HepG2 (cell line): Measurements from ENCODE around the gene CREG2. TPM values are rescaled to one million over a fixed set of nuclear protein-coding genes. Genes with fewer than 3 reads are reported as not detected.

ENCODE experiments used
- ARHGAP35 ChIP-seq: sonication (generic); formaldehyde crosslinking; IDR thresholded peaks from 2 replicates; pipeline ENCODE4 v1.9.0; 2022; ENCODE audit warnings: mild to moderate bottlenecking, inconsistent platforms, moderate library complexity, missing genetic modification reagents, borderline replicate concordance
- ATF2 ChIP-seq: sonication (generic); formaldehyde crosslinking; IDR thresholded peaks from 2 replicates; pipeline ENCODE4 v1.4.0; 2020; ENCODE audit warnings: missing genetic modification reagents
- CREB3 ChIP-seq: sonication (generic); formaldehyde crosslinking; IDR thresholded peaks from 2 replicates; pipeline ENCODE4 v1.5.0; 2020; ENCODE audit warnings: missing genetic modification reagents
- DPF2 ChIP-seq: sonication (generic); formaldehyde crosslinking; IDR thresholded peaks from 2 replicates; pipeline ENCODE4 v1.4.0; 2020; ENCODE audit warnings: mild to moderate bottlenecking, low read depth, missing genetic modification reagents, borderline replicate concordance
- EP300 ChIP-seq, 3 experiments: sonication (generic) in 1 of 3; formaldehyde crosslinking in 1 of 3; IDR thresholded peaks; 2 replicates each; pipeline versions ENCODE4 v1.5.1 to v1.6.1; 2011 to 2020; ENCODE audit warnings: low read depth in 2 of 3, low read length in 2 of 3, borderline replicate concordance in 1 of 3, improper control_type of control experiment in 1 of 3, mild to moderate bottlenecking in 1 of 3, missing genetic modification reagents in 1 of 3, moderate library complexity in 1 of 3
- HMG20A ChIP-seq: IDR thresholded peaks from 2 replicates; pipeline ENCODE4 v1.6.1; 2016; ENCODE audit warnings: borderline replicate concordance
- JUN ChIP-seq: sonication (generic); formaldehyde crosslinking; IDR thresholded peaks from 2 replicates; pipeline ENCODE4 v1.4.0; 2020; ENCODE audit warnings: mild to moderate bottlenecking, missing genetic modification reagents
- LCORL ChIP-seq, 2 experiments: fragments of 450-650 bp in 1 of 2; sonication (generic) in 1 of 2; formaldehyde crosslinking in 1 of 2; IDR thresholded peaks; 2 replicates each; pipeline versions ENCODE4 v1.5.0 to v1.6.1; 2017 to 2020; ENCODE audit warnings: antibody characterized with exemption in 1 of 2, missing genetic modification reagents in 1 of 2
- MED8 ChIP-seq: sonication (generic); formaldehyde crosslinking; IDR thresholded peaks from 2 replicates; pipeline ENCODE4 v1.8.1; 2023; ENCODE audit warnings: mild to moderate bottlenecking, missing genetic modification reagents; ENCODE audit not compliant: insufficient replicate concordance
- MTF1 ChIP-seq: sonication (generic); formaldehyde crosslinking; IDR thresholded peaks from 2 replicates; pipeline ENCODE4 v1.5.0; 2020; ENCODE audit warnings: missing genetic modification reagents
- NFATC3 ChIP-seq: sonication (generic); formaldehyde crosslinking; IDR thresholded peaks from 2 replicates; pipeline ENCODE4 v1.5.1; 2020; ENCODE audit warnings: mild to moderate bottlenecking, missing genetic modification reagents
- RXRB ChIP-seq: IDR thresholded peaks from 2 replicates; pipeline ENCODE4 v1.6.1; 2016; ENCODE audit warnings: borderline replicate concordance, missing genetic modification reagents, missing compliant biosample characterization
- SPEN ChIP-seq: sonication (generic); formaldehyde crosslinking; IDR thresholded peaks from 2 replicates; pipeline ENCODE4 v1.5.1; 2020; ENCODE audit warnings: low read depth, mild to moderate bottlenecking, missing genetic modification reagents
- YY1 ChIP-seq: IDR thresholded peaks from 2 replicates; pipeline ENCODE4 v1.6.1; 2011; ENCODE audit warnings: low read length, low read depth, moderate library complexity, mild to moderate bottlenecking; ENCODE audit not compliant: insufficient read depth, insufficient replicate concordance
- ZNF18 ChIP-seq: sonication (generic); formaldehyde crosslinking; IDR thresholded peaks from 2 replicates; pipeline ENCODE4 v1.8.0; 2022; ENCODE audit warnings: mild to moderate bottlenecking, missing genetic modification reagents; ENCODE audit not compliant: insufficient replicate concordance
- ZNF292 ChIP-seq: sonication (generic); formaldehyde crosslinking; IDR thresholded peaks from 2 replicates; pipeline ENCODE4 v1.8.1; 2022; ENCODE audit warnings: mild to moderate bottlenecking, low read depth, missing genetic modification reagents, borderline replicate concordance
- ZNF326 ChIP-seq: sonication (generic); formaldehyde crosslinking; IDR thresholded peaks from 2 replicates; pipeline ENCODE4 v1.4.0; 2020; ENCODE audit warnings: missing genetic modification reagents, borderline replicate concordance
- ZNF34 ChIP-seq: sonication (generic); formaldehyde crosslinking; IDR thresholded peaks from 2 replicates; pipeline ENCODE4 v1.4.0; 2020; ENCODE audit warnings: mild to moderate bottlenecking, missing genetic modification reagents, borderline replicate concordance
- ZNF382 ChIP-seq: sonication (generic); formaldehyde crosslinking; IDR thresholded peaks from 2 replicates; pipeline ENCODE4 v1.5.0; 2020; ENCODE audit warnings: missing genetic modification reagents, mild to moderate bottlenecking, borderline replicate concordance
- ZNF431 ChIP-seq: sonication (generic); formaldehyde crosslinking; IDR thresholded peaks from 2 replicates; pipeline ENCODE4 v1.9.0; 2022; ENCODE audit warnings: missing genetic modification reagents, low read depth, mild to moderate bottlenecking, borderline replicate concordance
- ZNF432 ChIP-seq: sonication (generic); formaldehyde crosslinking; IDR thresholded peaks from 2 replicates; pipeline ENCODE4 v1.5.0; 2020; ENCODE audit warnings: missing genetic modification reagents, mild to moderate bottlenecking, borderline replicate concordance
- ZNF557 ChIP-seq: sonication (generic); formaldehyde crosslinking; IDR thresholded peaks from 2 replicates; pipeline ENCODE4 v1.4.0; 2020; ENCODE audit warnings: missing genetic modification reagents
- ZNF577 ChIP-seq: sonication (generic); formaldehyde crosslinking; IDR thresholded peaks from 2 replicates; pipeline ENCODE4 v1.4.0; 2020; ENCODE audit warnings: mild to moderate bottlenecking, low read depth, missing genetic modification reagents, borderline replicate concordance
- ZNF660 ChIP-seq: sonication (generic); formaldehyde crosslinking; IDR thresholded peaks from 2 replicates; pipeline ENCODE4 v1.5.1; 2020; ENCODE audit warnings: mild to moderate bottlenecking, low read depth, missing genetic modification reagents, borderline replicate concordance
- polyA plus RNA-seq, 8 experiments: library from polyadenylated mRNA; depleted of rRNA in 3 of 8; stranded (reverse) in 7 of 8; unstranded in 1 of 8; fragments of >200 nt; fragmentation: Illumina TruSeq in 4 of 8; extraction: Trizol in 4 of 8; gene quantifications; 2 replicates each; pipeline versions ENCODE4 v1.2.1 to v1.2.3, GENCODE V29; 2011 to 2016; ENCODE audit warnings: low read depth in 4 of 8, missing spikeins in 1 of 8, mixed read lengths in 1 of 8; ENCODE audit not compliant: insufficient read depth in 1 of 8
- total RNA-seq, 5 experiments: library from RNA; depleted of rRNA; stranded (reverse); fragments of >200 nt; fragmentation: Illumina TruSeq; extraction: Trizol; gene quantifications; 2 replicates each; pipeline ENCODE4 v1.2.3, GENCODE V29; 2016; ENCODE audit warnings: low read depth in 1 of 5

Gene CREG2
- total and polyA plus RNA-seq, 2 of the 13 experiments (the other 11 are each of a cell fraction or from before 2014, with no cell fraction given), result 0.18 to 0.26 TPM

- TF ChIP-seq ZNF18 (CRISPR knock-in tag) (peak; percentile 46), ATF2 (CRISPR knock-in tag) (peak; percentile 86), JUN (CRISPR knock-in tag) (peak; percentile 87; the same call in 1 of the 2 replicates), YY1 (peak; percentile 71), ZNF34 (no peak; the same call in 1 of the 2 replicates), MTF1 (CRISPR knock-in tag) (peak; percentile 75; the same call in 1 of the 2 replicates), ZNF431 (CRISPR knock-in tag) (0 out of 2 replicates have a peak, but pooled peaks have one; percentile 76), EP300 (IDR thresholded peaks at IDR 0.05; ENCODE audit: low read depth in 2 of 2, low read length in 2 of 2) (peak; percentile 76 to 82), EP300 (CRISPR knock-in tag; IDR thresholded peaks at IDR 0.05; ENCODE audit: borderline replicate concordance) (peak; percentile 77; the same call in 1 of the 2 replicates), ZNF577 (CRISPR knock-in tag) (no peak), ARHGAP35 (CRISPR knock-in tag) (peak; percentile 78), LCORL (IDR thresholded peaks at IDR 0.05) (peak; percentile 44; the same call in 1 of the 2 replicates), LCORL (CRISPR knock-in tag; IDR thresholded peaks at IDR 0.05) (peak; percentile 92), RXRB (CRISPR knock-in tag) (peak; percentile 88), SPEN (CRISPR knock-in tag) (peak; percentile 97), ZNF557 (peak; percentile 94), ZNF660 (peak; percentile 94), HMG20A (CRISPR knock-in tag) (peak; percentile 84; the same call in 1 of the 2 replicates), ZNF382 (no peak), ZNF292 (CRISPR knock-in tag) (peak; percentile 83), ZNF326 (no peak), MED8 (CRISPR knock-in tag) (peak; percentile 95), DPF2 (CRISPR knock-in tag) (peak; percentile 95), CREB3 (CRISPR knock-in tag) (peak; percentile 91; the same call in 1 of the 2 replicates), ZNF432 (CRISPR knock-in tag) (no peak), NFATC3 (CRISPR knock-in tag) (no peak)
Measured at GRCh38 chr2:101308432-101309210, 78.7 kb downstream of the CREG2 start, which contains the start of gene RNF149 (continued).
